Keratinocyte (primary cell): ENCODE results near the gene PRKCA.

ENCODE experiments used
- CTCF ChIP-seq, 3 experiments: IDR thresholded peaks in 1 of 3; conservative IDR thresholded peaks in 1 of 3; optimal IDR thresholded peaks in 1 of 3; 2 replicates in 2 of 3; 3 replicates in 1 of 3; pipeline versions ENCODE3 to v1.5.1; 2011; ENCODE audit warnings: low read length in 3 of 3, mild to moderate bottlenecking in 3 of 3, moderate library complexity in 2 of 3, control low read depth in 1 of 3, inconsistent platforms in 1 of 3; ENCODE audit not compliant: insufficient read depth in 2 of 3; ENCODE audit errors: extremely low read depth in 1 of 3
- EZH2 ChIP-seq: IDR thresholded peaks from one replicate; pipeline ENCODE4 v1.6.1; 2012; ENCODE audit warnings: inconsistent platforms, mild to moderate bottlenecking, low read length, moderate library complexity

GRCh38 chr17:66849851-66850580 is 547.6 kb downstream of the PRKCA start:
- TF ChIP-seq CTCF (optimal IDR thresholded peaks at IDR 0.05 in 1 of 3, IDR thresholded peaks at IDR 0.05 in 1 of 3, conservative IDR thresholded peaks at IDR 0.05 in 1 of 3; ENCODE audit: extremely low read depth in 1 of 3, insufficient read depth in 2 of 3, low read length in 3 of 3) (no peak), EZH2 (no peak)
